HepG2 (cell line): ENCODE measurements around the gene DST. TPM values are rescaled to one million over a fixed set of nuclear protein-coding genes. Genes with fewer than 3 reads are reported as not detected.
A peak's percentile ranks its signal among the peaks of the same experiment; 100 is the strongest.

Experiments
- ATAC-seq: fragments of 200-7000 bp; cut with Tn5 transposase; 3 replicates; pipeline ENCODE4 v1.9.1; 2020; ENCODE audit warnings: mild to moderate bottlenecking, moderate library complexity
- BruUV-seq: library from RNA; stranded (reverse); fragments of 400-500 nt; replicated peaks from 2 replicates; lab custom pipeline; 2021; lab: Mats Ljungman, UMichigan
- CTCF ChIA-PET: fragments of 300-600 bp; formaldehyde crosslinking; extraction: SDS; loops from one replicate; lab custom pipeline; 2021; ENCODE audit warnings: low total read pairs, inconsistent platforms, low intra/inter-chr PET ratio; lab: Yijun Ruan, JAX
- POLR2A ChIA-PET: fragments of 350-600 bp; sonication (Branson Sonifier 250); formaldehyde crosslinking; loops from one replicate; lab custom pipeline; 2020; ENCODE audit warnings: antibody characterized with exemption, inconsistent platforms; lab: Yijun Ruan, JAX
- DNase-seq: peaks from one replicate; pipeline ENCODE4 v3.0.0-alpha.2; 2015; ENCODE audit warnings: low spot score
- FAIRE-seq: peaks from 3 replicates; lab custom pipeline; 2011; peaks lifted over from hg19 to GRCh38; lab: Jason Lieb, UNC
- H2AFZ ChIP-seq: one replicate; pipeline ENCODE4 v1.6.1; 2011; ENCODE audit warnings: low read length, inconsistent platforms
- H3K27ac ChIP-seq: fragments of 300-600 bp; 3 replicates; pipeline ENCODE4 v1.8.0; 2011; ENCODE audit warnings: mixed run types, mild to moderate bottlenecking, mixed read lengths, low read length, inconsistent platforms; ENCODE audit not compliant: insufficient read depth; ENCODE audit errors: extremely low read length
- H3K27me3 ChIP-seq, 2 experiments: fragments of 200-600 bp in 1 of 2; 2 replicates in 1 of 2; 3 replicates in 1 of 2; pipeline versions ENCODE4 v1.6.0 to v1.8.0; 2011; ENCODE audit warnings: low read length in 2 of 2, mild to moderate bottlenecking in 2 of 2, moderate library complexity in 2 of 2, inconsistent platforms in 1 of 2; ENCODE audit not compliant: insufficient read depth in 2 of 2, control insufficient read depth in 1 of 2
- H3K36me3 ChIP-seq, 2 experiments: fragments of 200-600 bp in 1 of 2; replicated peaks in 1 of 2; 2 replicates in 1 of 2; 3 replicates in 1 of 2; pipeline versions ENCODE4 v1.5.1 to v1.8.0; 2011; ENCODE audit warnings: low read length in 2 of 2, inconsistent platforms in 1 of 2; ENCODE audit not compliant: insufficient read depth in 2 of 2, control insufficient read depth in 1 of 2
- H3K4me1 ChIP-seq: 2 replicates; pipeline ENCODE4 v1.5.1; 2012; ENCODE audit warnings: low read length, inconsistent platforms; ENCODE audit not compliant: insufficient read depth
- H3K4me2 ChIP-seq: 2 replicates; pipeline ENCODE4 v1.6.0; 2011; ENCODE audit warnings: low read depth, low read length, inconsistent platforms
- H3K4me3 ChIP-seq, 3 experiments: fragments of 200-600 bp in 1 of 3; sonication (generic), shearing (Covaris generic) in 1 of 3; replicated peaks in 1 of 3; 2 replicates each; pipeline ENCODE4 v1.5.1; 2011 to 2016; ENCODE audit warnings: low read length in 3 of 3, inconsistent platforms in 2 of 3, low read depth in 2 of 3, mild to moderate bottlenecking in 2 of 3, control low read depth in 1 of 3, mixed read lengths in 1 of 3; ENCODE audit not compliant: insufficient read depth in 1 of 3
- H3K79me2 ChIP-seq: one replicate; pipeline ENCODE4 v1.6.1; 2011; ENCODE audit warnings: low read length, inconsistent platforms; ENCODE audit not compliant: insufficient read depth
- H3K9ac ChIP-seq: 2 replicates; pipeline ENCODE4 v1.6.0; 2011; ENCODE audit warnings: mild to moderate bottlenecking, low read depth, low read length, inconsistent platforms; ENCODE audit not compliant: insufficient read depth
- H3K9me3 ChIP-seq: 2 replicates; pipeline ENCODE4 v1.5.1; 2012; ENCODE audit warnings: mild to moderate bottlenecking, low read length
- H4K20me1 ChIP-seq: 2 replicates; pipeline ENCODE4 v1.6.0; 2011; ENCODE audit warnings: inconsistent platforms, mild to moderate bottlenecking, low read length, moderate library complexity; ENCODE audit not compliant: insufficient read depth
- ATF1 ChIP-seq: IDR thresholded peaks from 2 replicates; pipeline ENCODE4 v1.6.1; 2016; ENCODE audit warnings: mild to moderate bottlenecking, control low read depth
- FOXK1 ChIP-seq: sonication (generic); formaldehyde crosslinking; IDR thresholded peaks from 2 replicates; pipeline ENCODE4 v1.4.0; 2020; ENCODE audit warnings: low read depth, missing genetic modification reagents, borderline replicate concordance
- HHEX ChIP-seq: IDR thresholded peaks from 2 replicates; pipeline ENCODE4 v1.6.1; 2016; ENCODE audit warnings: control low read depth
- HMG20B ChIP-seq: conservative IDR thresholded peaks from 2 replicates; pipeline ENCODE4 v1.6.1; 2016; ENCODE audit warnings: missing genetic modification reagents, missing compliant biosample characterization
- ISX ChIP-seq: sonication (generic); formaldehyde crosslinking; conservative IDR thresholded peaks from 2 replicates; pipeline ENCODE4 v1.5.0; 2020; ENCODE audit warnings: missing genetic modification reagents
- RFXAP ChIP-seq: sonication (generic); formaldehyde crosslinking; IDR thresholded peaks from 2 replicates; pipeline ENCODE4 v1.4.0; 2020; ENCODE audit warnings: missing genetic modification reagents, borderline replicate concordance
- STAG1 ChIP-seq: sonication (generic); formaldehyde crosslinking; IDR thresholded peaks from 2 replicates; pipeline ENCODE4 v1.4.0; 2020; ENCODE audit warnings: missing genetic modification reagents
- TARDBP ChIP-seq: sonication (generic); formaldehyde crosslinking; IDR thresholded peaks from 2 replicates; pipeline ENCODE4 v1.8.0; 2022; ENCODE audit warnings: mild to moderate bottlenecking, missing genetic modification reagents
- TEAD2 ChIP-seq: sonication (generic); formaldehyde crosslinking; IDR thresholded peaks from 2 replicates; pipeline ENCODE4 v1.9.0; 2021; ENCODE audit warnings: missing genetic modification reagents
- ZNF343 ChIP-seq: sonication (generic); formaldehyde crosslinking; IDR thresholded peaks from 2 replicates; pipeline ENCODE4 v1.4.0; 2020; ENCODE audit warnings: mild to moderate bottlenecking, missing genetic modification reagents
- ZNF773 ChIP-seq: sonication (generic); formaldehyde crosslinking; IDR thresholded peaks from 2 replicates; pipeline ENCODE4 v1.4.0; 2020; ENCODE audit warnings: missing genetic modification reagents, borderline replicate concordance
- ZSCAN9 ChIP-seq: IDR thresholded peaks from 2 replicates; pipeline ENCODE4 v1.6.1; 2016; ENCODE audit warnings: borderline replicate concordance
- WGBS: methylation state at CpG from one replicate; pipeline ENCODE4 v1.1.6; 2017; ENCODE audit warnings: low lambda C conversion rate; 5-methylcytosine and 5-hydroxymethylcytosine counted together
- in situ Hi-C: cut with HindIII; loops from 2 replicates; pipeline ENCODE4 v1.10.0; 2017; ENCODE audit warnings: low pct_unique_long_range_greater_than_20kb; ENCODE audit not compliant: extremely low pct_ligation_motif_present
- intact Hi-C: fragments of 100-400 bp; cut with micrococcal nuclease; formaldehyde crosslinking; loops from one replicate; pipeline ENCODE4 v1.10.0; 2022; ENCODE audit not compliant: unreplicated experiment
- polyA plus RNA-seq, 8 experiments: library from polyadenylated mRNA; depleted of rRNA in 3 of 8; stranded (reverse) in 7 of 8; unstranded in 1 of 8; fragments of >200 nt; fragmentation: Illumina TruSeq in 4 of 8; extraction: Trizol in 4 of 8; gene quantifications; 2 replicates each; pipeline versions ENCODE4 v1.2.1 to v1.2.3, GENCODE V29; 2011 to 2016; ENCODE audit warnings: low read depth in 4 of 8, missing spikeins in 1 of 8, mixed read lengths in 1 of 8; ENCODE audit not compliant: insufficient read depth in 1 of 8
- total RNA-seq, 5 experiments: library from RNA; depleted of rRNA; stranded (reverse); fragments of >200 nt; fragmentation: Illumina TruSeq; extraction: Trizol; gene quantifications; 2 replicates each; pipeline ENCODE4 v1.2.3, GENCODE V29; 2016; ENCODE audit warnings: low read depth in 1 of 5
- TF ChIP-seq, protein P1 (sequence below): sonication (generic); formaldehyde crosslinking; IDR thresholded peaks from 2 replicates; pipeline ENCODE4 v1.8.0; 2022; ENCODE audit warnings: mild to moderate bottlenecking, missing genetic modification reagents; ENCODE audit not compliant: insufficient replicate concordance
- TF ChIP-seq, protein P2 (sequence below): sonication (generic); formaldehyde crosslinking; IDR thresholded peaks from 2 replicates; pipeline ENCODE4 v1.5.1; 2020; ENCODE audit warnings: mild to moderate bottlenecking, missing genetic modification reagents
- TF ChIP-seq, protein P3 (sequence below): sonication (generic); formaldehyde crosslinking; IDR thresholded peaks from 2 replicates; pipeline ENCODE4 v1.5.0; 2020; ENCODE audit warnings: mild to moderate bottlenecking, missing genetic modification reagents
- TF ChIP-seq, protein P4 (sequence below): sonication (generic); formaldehyde crosslinking; IDR thresholded peaks from 2 replicates; pipeline ENCODE4 v1.8.1; 2023; ENCODE audit warnings: missing genetic modification reagents, mild to moderate bottlenecking, borderline replicate concordance

DST gene
- total and polyA plus RNA-seq, 2 of the 13 experiments (the other 11 are each of a cell fraction or from before 2014, with no cell fraction given): 64.4 to 89.0 TPM

DNA sequence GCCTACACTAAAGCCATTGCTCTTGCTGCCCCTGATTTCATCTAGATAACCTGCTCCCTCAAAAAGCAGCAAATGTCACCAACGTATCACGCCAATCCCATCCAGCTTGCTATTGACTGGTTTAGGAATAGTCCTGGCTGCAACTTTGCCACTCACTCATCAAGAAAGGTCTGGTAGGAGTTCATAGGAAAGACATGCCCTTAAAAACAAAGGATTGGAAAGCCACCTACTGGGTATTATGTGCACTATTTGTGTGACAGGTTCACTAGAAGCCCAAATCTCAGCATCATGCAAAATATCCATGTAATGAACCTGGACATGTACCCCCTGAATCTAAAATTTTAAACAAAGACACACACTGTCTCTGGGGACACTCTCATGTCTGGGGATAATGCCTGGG lies 224.9 kb downstream of the DST start (continued):
- TF ChIP-seq FOXK1 (CRISPR knock-in tag): no peak
- TF ChIP-seq HHEX (CRISPR knock-in tag): no peak
- TF ChIP-seq, protein P1, sequence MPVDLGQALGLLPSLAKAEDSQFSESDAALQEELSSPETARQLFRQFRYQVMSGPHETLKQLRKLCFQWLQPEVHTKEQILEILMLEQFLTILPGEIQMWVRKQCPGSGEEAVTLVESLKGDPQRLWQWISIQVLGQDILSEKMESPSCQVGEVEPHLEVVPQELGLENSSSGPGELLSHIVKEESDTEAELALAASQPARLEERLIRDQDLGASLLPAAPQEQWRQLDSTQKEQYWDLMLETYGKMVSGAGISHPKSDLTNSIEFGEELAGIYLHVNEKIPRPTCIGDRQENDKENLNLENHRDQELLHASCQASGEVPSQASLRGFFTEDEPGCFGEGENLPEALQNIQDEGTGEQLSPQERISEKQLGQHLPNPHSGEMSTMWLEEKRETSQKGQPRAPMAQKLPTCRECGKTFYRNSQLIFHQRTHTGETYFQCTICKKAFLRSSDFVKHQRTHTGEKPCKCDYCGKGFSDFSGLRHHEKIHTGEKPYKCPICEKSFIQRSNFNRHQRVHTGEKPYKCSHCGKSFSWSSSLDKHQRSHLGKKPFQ (CRISPR knock-in tag): no peak
- TF ChIP-seq ZNF773 (CRISPR knock-in tag): no peak
- TF ChIP-seq, protein P2, sequence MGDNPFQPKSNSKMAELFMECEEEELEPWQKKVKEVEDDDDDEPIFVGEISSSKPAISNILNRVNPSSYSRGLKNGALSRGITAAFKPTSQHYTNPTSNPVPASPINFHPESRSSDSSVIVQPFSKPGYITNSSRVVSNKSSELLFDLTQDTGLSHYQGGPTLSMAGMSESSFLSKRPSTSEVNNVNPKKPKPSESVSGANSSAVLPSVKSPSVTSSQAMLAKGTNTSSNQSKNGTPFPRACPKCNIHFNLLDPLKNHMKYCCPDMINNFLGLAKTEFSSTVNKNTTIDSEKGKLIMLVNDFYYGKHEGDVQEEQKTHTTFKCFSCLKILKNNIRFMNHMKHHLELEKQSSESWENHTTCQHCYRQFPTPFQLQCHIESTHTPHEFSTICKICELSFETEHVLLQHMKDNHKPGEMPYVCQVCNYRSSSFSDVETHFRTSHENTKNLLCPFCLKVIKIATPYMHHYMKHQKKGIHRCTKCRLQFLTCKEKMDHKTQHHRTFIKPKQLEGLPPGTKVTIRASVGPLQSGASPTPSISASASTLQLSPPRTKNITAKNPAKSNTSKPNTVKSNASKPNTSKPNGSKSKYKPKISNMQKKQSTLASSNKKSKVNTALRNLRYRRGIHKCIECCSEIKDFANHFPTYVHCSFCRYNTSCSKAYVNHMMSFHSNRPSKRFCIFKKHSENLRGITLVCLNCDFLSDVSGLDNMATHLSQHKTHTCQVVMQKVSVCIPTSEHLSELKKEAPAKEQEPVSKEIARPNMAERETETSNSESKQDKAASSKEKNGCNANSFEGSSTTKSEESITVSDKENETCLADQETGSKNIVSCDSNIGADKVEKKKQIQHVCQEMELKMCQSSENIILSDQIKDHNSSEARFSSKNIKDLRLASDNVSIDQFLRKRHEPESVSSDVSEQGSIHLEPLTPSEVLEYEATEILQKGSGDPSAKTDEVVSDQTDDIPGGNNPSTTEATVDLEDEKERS (CRISPR knock-in tag): no peak
- no peak for TF ChIP-seq TEAD2 (CRISPR knock-in tag)
- TF ChIP-seq ISX: no peak
- TF ChIP-seq TARDBP (CRISPR knock-in tag): no peak
- peak; percentile 77 for TF ChIP-seq STAG1

DNA sequence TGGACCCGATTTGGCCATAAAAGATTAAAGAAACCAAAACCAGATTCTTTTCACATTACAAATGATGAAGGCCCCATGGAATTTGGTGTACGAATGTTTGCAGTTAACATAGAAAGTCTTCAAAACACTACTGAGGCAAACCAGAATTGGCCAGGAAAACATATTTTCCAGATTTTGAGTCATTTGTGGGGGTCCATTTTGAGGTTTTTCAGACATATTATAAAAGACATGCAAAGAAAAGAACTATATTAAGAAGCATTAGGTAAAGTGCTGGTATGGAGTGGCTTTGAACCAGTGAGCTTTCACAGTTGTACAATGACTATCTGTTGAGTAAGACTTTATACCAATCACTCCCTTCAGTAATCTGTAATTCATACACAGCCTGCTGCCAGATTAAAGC lies 226.4 kb downstream of the DST start:
- no peak overlapping the region for H3K27ac ChIP-seq
- no peak overlapping the region for H3K4me2 ChIP-seq
- intact Hi-C loops: loop anchor here (5.0 kb wide), 1 partner anchor 36 kb away; no protein-coding TSS in a partner anchor
- in situ Hi-C loops: loop anchor here (5.0 kb wide), 1 partner anchor 44 kb away; no protein-coding TSS in a partner anchor
- no TSS peak for BruUV-seq
- ChIA-PET POLR2A (interaction anchor here (0.8 kb wide), 1 partner anchor 12 kb away, joined by 3 read pairs; no protein-coding TSS in a partner anchor), CTCF (no interaction called here)
- FAIRE-seq: peak; percentile 18
- no peak for ATAC-seq
- no peak overlapping the region for H3K9ac ChIP-seq
- H3K9me3 ChIP-seq: no peaks in the 10 kb centered on the region
- H3K4me1 ChIP-seq: peaks cover 27% of the 10 kb centered on the region
- DNase-seq: no peak
- no peaks in the 10 kb centered on the region for H3K27me3 ChIP-seq
- H4K20me1 ChIP-seq: no peaks in the 10 kb centered on the region
- H3K79me2 ChIP-seq: no peaks in the 10 kb centered on the region
- H3K4me3 ChIP-seq: no peak overlapping the region
- no peak overlapping the region for H2AFZ ChIP-seq
- 57% methylated on average over 2 of the region's 2 CpGs for WGBS
- no peaks in the 10 kb centered on the region for H3K36me3 ChIP-seq
- no peak for TF ChIP-seq ATF1 (CRISPR knock-in tag)
- no peak for TF ChIP-seq ZSCAN9 (CRISPR knock-in tag)
- TF ChIP-seq, protein P3, sequence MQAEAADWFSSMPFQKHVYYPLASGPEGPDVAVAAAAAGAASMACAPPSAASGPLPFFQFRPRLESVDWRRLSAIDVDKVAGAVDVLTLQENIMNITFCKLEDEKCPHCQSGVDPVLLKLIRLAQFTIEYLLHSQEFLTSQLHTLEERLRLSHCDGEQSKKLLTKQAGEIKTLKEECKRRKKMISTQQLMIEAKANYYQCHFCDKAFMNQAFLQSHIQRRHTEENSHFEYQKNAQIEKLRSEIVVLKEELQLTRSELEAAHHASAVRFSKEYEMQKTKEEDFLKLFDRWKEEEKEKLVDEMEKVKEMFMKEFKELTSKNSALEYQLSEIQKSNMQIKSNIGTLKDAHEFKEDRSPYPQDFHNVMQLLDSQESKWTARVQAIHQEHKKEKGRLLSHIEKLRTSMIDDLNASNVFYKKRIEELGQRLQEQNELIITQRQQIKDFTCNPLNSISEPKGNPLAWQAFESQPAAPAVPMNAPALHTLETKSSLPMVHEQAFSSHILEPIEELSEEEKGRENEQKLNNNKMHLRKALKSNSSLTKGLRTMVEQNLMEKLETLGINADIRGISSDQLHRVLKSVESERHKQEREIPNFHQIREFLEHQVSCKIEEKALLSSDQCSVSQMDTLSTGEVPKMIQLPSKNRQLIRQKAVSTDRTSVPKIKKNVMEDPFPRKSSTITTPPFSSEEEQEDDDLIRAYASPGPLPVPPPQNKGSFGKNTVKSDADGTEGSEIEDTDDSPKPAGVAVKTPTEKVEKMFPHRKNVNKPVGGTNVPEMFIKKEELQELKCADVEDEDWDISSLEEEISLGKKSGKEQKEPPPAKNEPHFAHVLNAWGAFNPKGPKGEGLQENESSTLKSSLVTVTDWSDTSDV: no peak
- TF ChIP-seq RFXAP (CRISPR knock-in tag): no peak
- TF ChIP-seq, protein P4, sequence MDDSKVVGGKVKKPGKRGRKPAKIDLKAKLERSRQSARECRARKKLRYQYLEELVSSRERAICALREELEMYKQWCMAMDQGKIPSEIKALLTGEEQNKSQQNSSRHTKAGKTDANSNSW (CRISPR knock-in tag): no peak
- no peak for TF ChIP-seq ZNF343 (CRISPR knock-in tag)
- no peak for TF ChIP-seq HMG20B (CRISPR knock-in tag)
